Measurements from ENCODE around the gene LOX. TPM values are rescaled to one million over a fixed set of nuclear protein-coding genes. Genes with fewer than 3 reads are reported as not detected.

The LOX gene
- total and polyA plus RNA-seq, 9 of the 15 experiments (the other 6 are each of a cell fraction or from before 2014, with no cell fraction given) = 0.06 to 0.09 TPM; not detected in 7

- TF ChIP-seq, protein P1, sequence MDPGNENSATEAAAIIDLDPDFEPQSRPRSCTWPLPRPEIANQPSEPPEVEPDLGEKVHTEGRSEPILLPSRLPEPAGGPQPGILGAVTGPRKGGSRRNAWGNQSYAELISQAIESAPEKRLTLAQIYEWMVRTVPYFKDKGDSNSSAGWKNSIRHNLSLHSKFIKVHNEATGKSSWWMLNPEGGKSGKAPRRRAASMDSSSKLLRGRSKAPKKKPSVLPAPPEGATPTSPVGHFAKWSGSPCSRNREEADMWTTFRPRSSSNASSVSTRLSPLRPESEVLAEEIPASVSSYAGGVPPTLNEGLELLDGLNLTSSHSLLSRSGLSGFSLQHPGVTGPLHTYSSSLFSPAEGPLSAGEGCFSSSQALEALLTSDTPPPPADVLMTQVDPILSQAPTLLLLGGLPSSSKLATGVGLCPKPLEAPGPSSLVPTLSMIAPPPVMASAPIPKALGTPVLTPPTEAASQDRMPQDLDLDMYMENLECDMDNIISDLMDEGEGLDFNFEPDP (CRISPR knock-in tag; IDR thresholded peaks at IDR 0.05) = no peak
- TF ChIP-seq MBD2 (IDR thresholded peaks at IDR 0.05; ENCODE audit: borderline replicate concordance, low read depth) (peak; percentile 73), CTCF (IDR thresholded peaks at IDR 0.05 in 2 of 3, conservative IDR thresholded peaks at IDR 0.05 in 1 of 3; ENCODE audit: insufficient read depth in 2 of 3, low read depth in 1 of 3, low read length in 3 of 3) (no peak), E2F3 (CRISPR knock-in tag; IDR thresholded peaks at IDR 0.05) (no peak), CBX3 (IDR thresholded peaks at IDR 0.05; ENCODE audit: borderline replicate concordance in 1 of 2, low read length in 2 of 2) (peak in 1 of 2 experiments; percentile 46; a peak in 1 of 3 replicates), SETDB1 (IDR thresholded peaks at IDR 0.05; ENCODE audit: low read length) (no peak), NCOA2 (IDR thresholded peaks at IDR 0.05; ENCODE audit: partially characterized antibody in 2 of 2) (peak; percentile 37 to 51), ZMIZ1 (IDR thresholded peaks at IDR 0.05; ENCODE audit: low read depth in 2 of 2, low read length in 2 of 2) (peak; percentile 29 to 88; a peak in 2 of 4 replicates), MLX (CRISPR knock-in tag; conservative IDR thresholded peaks at IDR 0.05) (no peak), MYBL2 (IDR thresholded peaks at IDR 0.05; ENCODE audit: low read depth) (no peak), MYBL2 (CRISPR knock-in tag; IDR thresholded peaks at IDR 0.05; ENCODE audit: borderline replicate concordance) (no peak), FOXP1 (CRISPR knock-in tag; IDR thresholded peaks at IDR 0.05) (no peak), ZNF133 (CRISPR knock-in tag; IDR thresholded peaks at IDR 0.05) (no peak), GATA2 (CRISPR knock-in tag; IDR thresholded peaks at IDR 0.05) (peak; percentile 78)
- TF ChIP-seq, protein P2, sequence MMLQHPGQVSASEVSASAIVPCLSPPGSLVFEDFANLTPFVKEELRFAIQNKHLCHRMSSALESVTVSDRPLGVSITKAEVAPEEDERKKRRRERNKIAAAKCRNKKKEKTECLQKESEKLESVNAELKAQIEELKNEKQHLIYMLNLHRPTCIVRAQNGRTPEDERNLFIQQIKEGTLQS (IDR thresholded peaks at IDR 0.05) = peak; percentile 27; the same call in 1 of the 2 replicates
- TF ChIP-seq, protein P2 (CRISPR knock-in tag; conservative IDR thresholded peaks at IDR 0.05) = no peak; the same call in 1 of the 2 replicates
- TF ChIP-seq, protein P3, sequence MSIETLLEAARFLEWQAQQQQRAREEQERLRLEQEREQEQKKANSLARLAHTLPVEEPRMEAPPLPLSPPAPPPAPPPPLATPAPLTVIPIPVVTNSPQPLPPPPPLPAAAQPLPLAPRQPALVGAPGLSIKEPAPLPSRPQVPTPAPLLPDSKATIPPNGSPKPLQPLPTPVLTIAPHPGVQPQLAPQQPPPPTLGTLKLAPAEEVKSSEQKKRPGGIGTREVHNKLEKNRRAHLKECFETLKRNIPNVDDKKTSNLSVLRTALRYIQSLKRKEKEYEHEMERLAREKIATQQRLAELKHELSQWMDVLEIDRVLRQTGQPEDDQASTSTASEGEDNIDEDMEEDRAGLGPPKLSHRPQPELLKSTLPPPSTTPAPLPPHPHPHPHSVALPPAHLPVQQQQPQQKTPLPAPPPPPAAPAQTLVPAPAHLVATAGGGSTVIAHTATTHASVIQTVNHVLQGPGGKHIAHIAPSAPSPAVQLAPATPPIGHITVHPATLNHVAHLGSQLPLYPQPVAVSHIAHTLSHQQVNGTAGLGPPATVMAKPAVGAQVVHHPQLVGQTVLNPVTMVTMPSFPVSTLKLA (conservative IDR thresholded peaks at IDR 0.05) = peak in 1 of 2 experiments; percentile 49; a peak in 1 of 4 replicates
Measured at GRCh38 chr5:122126177-122126755, 48.2 kb upstream of the LOX start (continued).

Measured in K562 (cell line).